Cardiac septum (tissue), 1 donor: Measurements from ENCODE around the gene BTF3L4. TPM values are rescaled to one million over a fixed set of nuclear protein-coding genes. Genes with fewer than 3 reads are reported as not detected.

Source experiments
- DNase-seq: peaks from one replicate; pipeline ENCODE4 v3.0.0-alpha.2; 2020; ENCODE audit warnings: low spot score
- intact Hi-C: fragments of 100-400 bp; cut with DNase I; formaldehyde crosslinking; loops from one replicate; pipeline ENCODE4 v1.14.0; 2022
- total RNA-seq: library from RNA; stranded (reverse); fragmentation: NEBNext Ultra II Directional; extraction: Animal tissue kit (Norgen Biotek cat#: 25700); gene quantifications from one replicate; pipeline ENCODE4 v1.2.1, GENCODE V29; 2021
- donor health status: DM: no; HTN: no; CAD: no.

Gene BTF3L4
- total RNA-seq, 1 donor from 2014 or later = 33.5 TPM

DNA sequence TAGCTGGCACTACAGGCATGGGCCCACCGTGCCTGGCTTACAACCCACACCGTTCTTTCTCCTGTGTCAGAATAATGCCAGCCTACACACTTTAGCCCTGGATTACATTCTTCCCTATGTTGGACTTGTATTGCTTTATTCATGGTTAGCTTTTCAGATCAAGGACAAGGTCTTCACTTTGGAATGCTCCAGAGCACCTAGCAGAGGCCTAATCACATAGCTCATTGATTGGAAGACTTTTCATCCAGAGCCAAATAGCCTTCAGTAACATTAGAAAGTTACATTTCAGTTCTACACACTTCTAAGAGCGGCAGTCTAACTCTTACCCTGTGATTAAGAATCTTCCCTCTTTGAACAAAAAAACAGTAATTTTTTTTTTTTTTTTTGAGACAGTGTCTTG lies 56.4 kb downstream of the BTF3L4 start:
- intact Hi-C loops = no loop called here
- no peak for DNase-seq

DNA sequence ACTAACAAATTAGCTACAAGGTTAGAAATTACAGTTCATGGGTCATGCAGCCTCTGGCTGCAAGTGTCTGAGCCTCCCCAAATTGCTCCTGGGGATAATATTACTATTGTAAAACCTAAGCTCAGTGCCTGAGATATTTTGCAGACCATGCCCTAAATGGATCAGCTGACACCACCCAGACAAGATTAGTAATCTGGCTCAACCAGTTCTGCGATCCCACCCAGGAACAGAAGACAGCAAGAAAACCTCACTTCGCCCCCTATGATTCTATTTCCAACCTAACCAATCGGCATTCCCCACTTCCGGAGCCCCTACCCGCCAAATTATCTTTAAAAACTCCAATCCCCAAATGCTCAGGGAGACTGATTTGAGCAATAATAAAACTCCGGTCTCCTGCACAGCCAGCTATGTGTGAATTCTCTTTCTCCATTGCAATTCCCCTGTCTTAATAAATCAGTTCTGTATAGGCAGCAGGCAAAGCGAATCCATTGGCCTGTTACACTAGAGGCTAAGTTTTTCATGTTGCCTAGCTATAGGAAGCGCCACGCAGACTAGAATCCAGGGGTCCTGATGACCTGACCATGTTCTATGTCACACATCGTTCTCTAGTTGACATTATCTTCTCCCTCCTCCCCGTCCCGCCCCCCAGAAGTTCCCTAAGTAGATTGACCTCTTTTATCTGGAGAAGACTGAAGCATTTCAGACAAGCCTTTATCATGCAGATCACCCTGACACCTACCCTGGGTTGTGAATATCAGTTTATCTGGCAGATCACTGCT lies 63.4 kb downstream of the BTF3L4 start:
- intact Hi-C loops = no loop called here

DNA sequence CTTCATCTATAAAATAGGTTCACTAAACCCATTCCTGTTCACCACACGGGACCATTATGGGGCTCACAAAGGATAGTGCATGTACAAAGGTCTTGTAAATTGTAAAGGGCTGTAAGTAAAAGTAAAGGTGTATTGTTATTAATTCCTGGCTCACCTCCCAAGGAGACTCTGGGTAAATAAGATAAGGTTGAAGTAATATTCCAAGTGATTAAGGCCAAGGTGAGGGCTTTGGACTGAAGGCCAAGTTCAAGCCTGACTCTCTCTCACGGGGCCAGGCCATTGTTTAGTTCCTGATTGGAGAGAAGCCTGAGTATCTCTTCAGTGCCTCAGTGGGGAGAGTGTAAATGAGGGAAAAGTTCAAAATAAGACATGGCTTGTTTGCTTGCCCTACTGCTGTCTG lies 66.3 kb downstream of the BTF3L4 start:
- intact Hi-C loops = no loop called here

More for the DNA sequence above, 63.4 kb downstream of the BTF3L4 start:
- no peak for DNase-seq

DNA sequence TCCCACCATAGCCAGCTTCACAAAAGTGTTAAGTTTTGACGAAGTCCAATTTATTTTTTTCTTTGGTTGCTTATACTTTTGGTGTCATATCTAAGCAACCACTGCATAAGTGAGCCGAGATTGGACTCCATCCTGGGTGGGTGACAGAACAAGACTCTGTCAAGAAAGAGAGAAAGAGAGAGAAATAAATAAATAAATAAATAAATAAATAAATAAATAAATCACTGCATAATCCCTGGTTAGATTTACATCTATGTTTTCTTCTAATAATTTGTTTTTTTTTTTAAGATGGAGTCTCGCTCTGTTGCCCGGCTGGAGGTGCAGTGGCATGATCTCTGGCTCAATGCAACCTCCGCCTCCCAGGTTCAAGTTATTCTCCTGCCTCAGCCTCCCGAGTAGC lies 67.5 kb downstream of the BTF3L4 start:
- no peak for DNase-seq
- intact Hi-C loops = no loop called here

More for the DNA sequence above, 66.3 kb downstream of the BTF3L4 start:
- no peak for DNase-seq

DNA sequence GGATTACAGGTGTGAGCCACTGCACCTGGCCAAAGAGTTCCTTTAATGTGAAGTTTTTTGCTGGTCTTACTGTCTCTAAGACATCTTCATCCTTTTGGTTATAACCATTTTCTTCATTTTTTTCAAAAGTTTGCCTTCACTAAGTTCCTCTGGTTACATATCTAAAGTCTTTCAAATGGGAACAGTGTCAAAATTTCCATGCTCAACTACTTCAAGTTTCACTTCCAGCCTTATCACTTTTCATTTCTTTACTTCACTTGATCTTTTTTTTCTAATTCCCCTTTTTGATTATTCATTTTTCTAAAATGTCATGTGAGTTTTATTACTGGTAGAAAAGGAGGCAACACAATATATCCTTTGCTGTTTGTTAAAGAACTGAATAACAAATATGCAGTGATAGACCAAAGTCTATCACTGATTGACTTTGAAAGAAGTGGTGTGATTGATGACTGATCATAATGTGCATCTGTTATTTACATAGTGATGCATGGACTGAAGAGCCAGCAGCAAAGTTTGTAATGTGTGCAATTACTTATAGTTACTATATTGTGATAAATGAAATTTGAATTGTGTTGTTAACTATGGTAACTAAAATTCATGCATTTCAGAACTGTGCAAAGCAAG lies 69.8 kb downstream of the BTF3L4 start:
- intact Hi-C loops = loop anchor here (5.0 kb wide), 2 partner anchors 171 to 561 kb away; no protein-coding TSS in a partner anchor
- no peak for DNase-seq

DNA sequence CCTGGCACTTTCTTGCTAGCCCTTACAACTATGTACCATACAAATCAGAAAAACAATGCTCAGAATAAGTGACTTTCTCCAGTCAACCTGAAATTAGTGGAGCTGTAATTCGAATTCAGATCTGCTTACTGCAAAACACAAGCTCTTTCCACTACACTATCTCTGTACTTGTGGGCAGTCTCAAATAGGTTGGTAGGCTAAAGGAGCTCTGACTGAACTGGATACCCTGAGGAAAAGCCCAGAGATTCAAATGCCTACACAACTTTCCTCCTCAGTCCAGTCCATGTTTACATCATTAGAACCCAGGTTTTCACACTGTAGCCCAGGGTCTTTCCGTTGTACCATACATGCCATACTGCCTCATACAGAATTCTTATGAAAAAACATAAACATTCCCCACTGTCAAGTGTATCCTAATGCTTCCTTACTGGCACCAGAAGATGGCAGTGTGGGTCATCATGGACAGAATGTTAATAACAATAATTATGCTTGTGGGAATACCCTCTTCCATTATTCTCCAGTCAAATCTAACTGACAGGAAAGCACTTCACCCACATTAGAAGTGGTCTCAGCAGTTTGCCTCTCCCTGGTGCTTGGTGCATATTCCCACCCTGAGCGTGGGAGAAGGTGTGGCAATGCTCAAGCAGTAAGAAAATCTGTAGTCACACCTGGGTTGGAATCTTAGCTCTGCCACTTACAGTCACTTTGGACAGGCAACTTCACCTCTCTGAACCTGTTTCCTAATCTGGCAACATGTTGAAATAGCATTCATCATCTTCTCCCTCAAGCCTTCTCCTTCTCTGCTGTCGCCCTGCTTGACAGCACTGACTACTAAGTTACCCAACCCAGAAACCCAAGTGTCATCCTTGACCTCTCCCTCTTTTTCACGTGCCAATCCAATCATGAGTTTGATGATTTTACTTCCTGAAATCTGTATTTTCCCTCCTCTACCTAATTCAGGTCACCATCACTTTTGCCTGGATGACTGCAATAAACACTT lies 71.4 kb downstream of the BTF3L4 start:
- no peak for DNase-seq
- intact Hi-C loops = loop anchor here (5.0 kb wide), 2 partner anchors 170 to 560 kb away; no protein-coding TSS in a partner anchor

DNA sequence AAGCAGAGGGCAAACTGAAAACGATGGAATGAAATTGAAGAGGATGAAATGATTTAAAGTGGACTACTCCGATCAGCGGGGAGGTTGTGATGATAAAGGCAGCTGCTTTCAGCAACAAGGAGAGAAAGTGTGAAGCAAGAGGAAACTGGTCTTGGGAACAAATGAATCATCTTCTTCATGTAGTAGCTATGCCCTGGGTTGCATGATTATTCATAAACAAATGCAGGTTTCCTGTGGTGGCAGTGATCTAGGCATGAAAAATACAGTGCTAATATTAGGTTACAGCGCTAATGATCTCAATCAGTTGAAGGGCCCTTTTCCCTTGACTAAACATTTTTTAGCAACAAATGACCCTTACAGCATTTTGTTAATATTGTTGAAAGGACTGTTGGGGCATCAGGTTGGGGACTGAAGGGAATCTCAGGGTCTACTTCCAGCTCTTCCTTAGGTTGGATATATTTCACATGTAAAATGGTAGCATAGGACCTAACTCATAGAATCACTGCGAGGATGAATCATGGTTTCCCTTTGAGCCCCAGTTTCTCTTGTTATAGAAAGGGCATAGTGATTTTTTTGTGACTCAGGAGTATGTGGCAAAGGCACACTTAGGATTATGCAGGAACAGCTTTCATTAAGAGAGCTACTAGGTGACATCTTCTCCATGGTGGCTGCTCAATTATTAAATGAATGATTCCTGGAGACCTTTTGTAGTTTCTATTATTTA lies 83.9 kb downstream of the BTF3L4 start:
- intact Hi-C loops = loop anchor here (5.0 kb wide), 1 partner anchor 157 kb away; no protein-coding TSS in a partner anchor
- DNase-seq = no peak

Other genes with a start within 250 kb of the BTF3L4 start
- 111 TPM for gene NRDC, start 177.6 kb upstream of the BTF3L4 start, total RNA-seq
- not detected for gene RAB3B, start 65.6 kb upstream of the BTF3L4 start, total RNA-seq
- 3.9 TPM for gene KTI12, start 22.5 kb upstream of the BTF3L4 start, total RNA-seq
- 22.0 TPM for gene TXNDC12, start 1.1 kb upstream of the BTF3L4 start, total RNA-seq
- gene ZFYVE9, start 85.8 kb downstream of the BTF3L4 start, total RNA-seq = 15.5 TPM